Neural progenitor cell (in vitro differentiated cells): ENCODE measurements around the gene SWT1. TPM values are rescaled to one million over a fixed set of nuclear protein-coding genes. Genes with fewer than 3 reads are reported as not detected.

Experiments
- DNase-seq: peaks from one replicate; pipeline ENCODE4 v3.0.0-alpha.2; 2016; ENCODE audit warnings: low spot score
- H2AFZ ChIP-seq: fragments of 200-600 bp; sonication (generic); replicated peaks from 2 replicates; pipeline ENCODE4 v1.6.1; 2016; ENCODE audit warnings: antibody characterized with exemption
- H3F3A ChIP-seq: fragments of 200-600 bp; sonication (generic); 2 replicates; pipeline ENCODE4 v1.6.1; 2016; ENCODE audit warnings: antibody characterized with exemption, low read depth
- H3K27ac ChIP-seq: fragments of 200-600 bp; sonication (generic); 2 replicates; pipeline ENCODE4 v1.5.1; 2016; ENCODE audit warnings: mild to moderate bottlenecking
- H3K27me3 ChIP-seq: fragments of 200-600 bp; sonication (generic); 2 replicates; pipeline ENCODE4 v1.6.1; 2016; ENCODE audit warnings: mild to moderate bottlenecking, moderate library complexity
- H3K36me3 ChIP-seq: fragments of 200-600 bp; sonication (generic); 2 replicates; pipeline ENCODE4 v1.5.1; 2016
- H3K4me1 ChIP-seq: fragments of 200-600 bp; sonication (generic); 2 replicates; pipeline ENCODE4 v1.6.1; 2016; ENCODE audit warnings: mixed run types
- H3K4me2 ChIP-seq: fragments of 200-600 bp; sonication (generic); 2 replicates; pipeline ENCODE4 v1.6.1; 2016
- H3K4me3 ChIP-seq: fragments of 200-600 bp; sonication (generic); 2 replicates; pipeline ENCODE4 v1.5.1; 2016
- H3K79me2 ChIP-seq: fragments of 200-600 bp; sonication (generic); 2 replicates; pipeline ENCODE4 v1.6.1; 2016; ENCODE audit warnings: low read depth
- H3K9ac ChIP-seq: fragments of 200-600 bp; sonication (generic); 2 replicates; pipeline ENCODE4 v1.6.1; 2016
- H3K9me3 ChIP-seq: fragments of 200-600 bp; sonication (generic); 2 replicates; pipeline ENCODE4 v1.5.1; 2016; ENCODE audit warnings: low read depth
- H4K20me1 ChIP-seq: fragments of 200-600 bp; sonication (generic); 2 replicates; pipeline ENCODE4 v1.6.1; 2016; ENCODE audit warnings: low read depth
- H3K27ac Mint-ChIP-seq: 3 replicates; pipeline ENCODE4 v1.8.0; 2021; ENCODE audit warnings: mixed read lengths
- H3K27me3 Mint-ChIP-seq: 2 replicates; pipeline ENCODE4 v1.8.0; 2022; ENCODE audit warnings: low read depth, mild to moderate bottlenecking, inconsistent platforms, moderate library complexity, mixed read lengths; ENCODE audit not compliant: insufficient read depth
- H3K36me3 Mint-ChIP-seq: 3 replicates; pipeline ENCODE4 v1.8.0; 2021; ENCODE audit warnings: mixed read lengths
- H3K4me1 Mint-ChIP-seq: 3 replicates; pipeline ENCODE4 v1.8.0; 2021; ENCODE audit warnings: mixed read lengths
- H3K4me3 Mint-ChIP-seq: 3 replicates; pipeline ENCODE4 v1.8.0; 2021; ENCODE audit warnings: mild to moderate bottlenecking, moderate library complexity, mixed read lengths
- H3K9me3 Mint-ChIP-seq: 3 replicates; pipeline ENCODE4 v1.8.0; 2020; ENCODE audit warnings: mixed read lengths
- EZH2 ChIP-seq: fragments of 200-600 bp; sonication (generic); IDR thresholded peaks from 2 replicates; pipeline ENCODE4 v1.6.1; 2017; ENCODE audit warnings: antibody characterized with exemption, mild to moderate bottlenecking, moderate library complexity
- EZH2phosphoT487 ChIP-seq: fragments of 200-600 bp; sonication (generic); IDR thresholded peaks from 2 replicates; pipeline ENCODE4 v1.6.1; 2017; ENCODE audit warnings: antibody characterized with exemption
- total RNA-seq: library from RNA; depleted of rRNA; stranded (reverse); fragments of >200 nt; gene quantifications from 2 replicates; pipeline ENCODE4 v1.2.3, GENCODE V29; 2015; ENCODE audit warnings: low replicate concordance
- TF ChIP-seq, protein P1 (sequence below): fragments of 200-600 bp; sonication (generic); IDR thresholded peaks from 2 replicates; pipeline ENCODE4 v1.5.1; 2017; ENCODE audit warnings: antibody characterized with exemption, mild to moderate bottlenecking

Gene SWT1
- total RNA-seq, 1 donor from 2014 or later = 12.4 TPM

DNA sequence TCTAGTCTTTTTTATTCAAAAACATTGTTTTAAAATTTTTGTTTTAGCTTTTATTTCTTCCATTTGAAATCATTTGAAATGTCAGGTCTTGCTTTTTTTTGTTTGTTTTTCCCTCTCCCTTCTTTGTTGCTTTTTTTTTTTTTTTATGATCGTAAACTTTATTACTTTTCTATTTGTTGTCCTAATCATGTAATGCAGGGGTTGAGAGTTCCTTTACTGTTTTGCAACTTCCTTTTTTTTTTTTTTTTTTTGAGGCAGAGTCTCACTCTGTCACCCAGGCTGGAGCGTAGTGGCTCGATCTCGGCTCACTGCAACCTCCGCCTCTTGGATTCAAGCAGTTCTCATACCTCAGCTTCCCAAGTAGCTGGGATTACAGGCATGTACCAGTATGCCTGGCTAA, 135.3 kb downstream of the SWT1 start:
- H3K4me1 Mint-ChIP-seq = no peaks in the 10 kb centered on the region
- Histone ChIP-seq H3K36me3 (peaks cover 10% of the 10 kb centered on the region), H3K27me3 (no peaks in the 10 kb centered on the region), H3K4me1 (no peaks in the 10 kb centered on the region), H4K20me1 (peaks cover 3% of the 10 kb centered on the region), H3K27ac (no peak overlapping the region), H3F3A (peaks cover 31% of the 10 kb centered on the region), H3K79me2 (no peaks in the 10 kb centered on the region), H3K9ac (no peak overlapping the region), H3K4me2 (no peak overlapping the region), H2AFZ (no peak overlapping the region), H3K4me3 (no peak overlapping the region), H3K9me3 (no peaks in the 10 kb centered on the region)
- H3K27me3 Mint-ChIP-seq = peaks cover 2% of the 10 kb centered on the region
- H3K27ac Mint-ChIP-seq = no peak overlapping the region
- H3K9me3 Mint-ChIP-seq = peaks cover 3% of the 10 kb centered on the region
- peaks cover 21% of the 10 kb centered on the region for H3K36me3 Mint-ChIP-seq
- DNase-seq = no peak
- no peak overlapping the region for H3K4me3 Mint-ChIP-seq
- TF ChIP-seq EZH2 (no peak), EZH2phosphoT487 (no peak)
- TF ChIP-seq, protein P1, sequence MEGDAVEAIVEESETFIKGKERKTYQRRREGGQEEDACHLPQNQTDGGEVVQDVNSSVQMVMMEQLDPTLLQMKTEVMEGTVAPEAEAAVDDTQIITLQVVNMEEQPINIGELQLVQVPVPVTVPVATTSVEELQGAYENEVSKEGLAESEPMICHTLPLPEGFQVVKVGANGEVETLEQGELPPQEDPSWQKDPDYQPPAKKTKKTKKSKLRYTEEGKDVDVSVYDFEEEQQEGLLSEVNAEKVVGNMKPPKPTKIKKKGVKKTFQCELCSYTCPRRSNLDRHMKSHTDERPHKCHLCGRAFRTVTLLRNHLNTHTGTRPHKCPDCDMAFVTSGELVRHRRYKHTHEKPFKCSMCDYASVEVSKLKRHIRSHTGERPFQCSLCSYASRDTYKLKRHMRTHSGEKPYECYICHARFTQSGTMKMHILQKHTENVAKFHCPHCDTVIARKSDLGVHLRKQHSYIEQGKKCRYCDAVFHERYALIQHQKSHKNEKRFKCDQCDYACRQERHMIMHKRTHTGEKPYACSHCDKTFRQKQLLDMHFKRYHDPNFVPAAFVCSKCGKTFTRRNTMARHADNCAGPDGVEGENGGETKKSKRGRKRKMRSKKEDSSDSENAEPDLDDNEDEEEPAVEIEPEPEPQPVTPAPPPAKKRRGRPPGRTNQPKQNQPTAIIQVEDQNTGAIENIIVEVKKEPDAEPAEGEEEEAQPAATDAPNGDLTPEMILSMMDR = no peak

- no peak overlapping the region for H3K9ac ChIP-seq
- DNase-seq = no peak
- no peaks in the 10 kb centered on the region for H3K27me3 ChIP-seq
- Mint-ChIP-seq H3K9me3 (peaks cover 3% of the 10 kb centered on the region), H3K4me3 (no peak overlapping the region), H3K36me3 (peaks cover 29% of the 10 kb centered on the region), H3K27ac (no peak overlapping the region), H3K27me3 (peaks cover 2% of the 10 kb centered on the region), H3K4me1 (no peaks in the 10 kb centered on the region)
- no peaks in the 10 kb centered on the region for H3K79me2 ChIP-seq
- no peak overlapping the region for H2AFZ ChIP-seq
- no peaks in the 10 kb centered on the region for H3K4me1 ChIP-seq
- H3F3A ChIP-seq = peaks cover 39% of the 10 kb centered on the region
- H3K9me3 ChIP-seq = no peaks in the 10 kb centered on the region
- H3K27ac ChIP-seq = no peak overlapping the region
- no peak overlapping the region for H3K4me3 ChIP-seq
- TF ChIP-seq EZH2phosphoT487 (no peak), EZH2 (no peak)
- TF ChIP-seq, protein P1 = no peak
- H4K20me1 ChIP-seq = peaks cover 6% of the 10 kb centered on the region
- H3K4me2 ChIP-seq = no peak overlapping the region
- peaks cover 16% of the 10 kb centered on the region for H3K36me3 ChIP-seq
Measured at GRCh38 chr1:185293967-185294542, 137.1 kb downstream of the SWT1 start.

- Histone ChIP-seq H3K27ac (no peak overlapping the region), H3K4me1 (no peaks in the 10 kb centered on the region), H3K9me3 (no peaks in the 10 kb centered on the region), H3K4me3 (no peak overlapping the region), H3K4me2 (no peak overlapping the region), H3K27me3 (no peaks in the 10 kb centered on the region), H3K36me3 (peaks cover 25% of the 10 kb centered on the region), H3F3A (peaks cover 42% of the 10 kb centered on the region), H3K9ac (no peak overlapping the region), H2AFZ (no peak overlapping the region), H4K20me1 (peaks cover 6% of the 10 kb centered on the region), H3K79me2 (no peaks in the 10 kb centered on the region)
- Mint-ChIP-seq H3K27ac (no peak overlapping the region), H3K4me3 (no peak overlapping the region), H3K27me3 (no peaks in the 10 kb centered on the region), H3K9me3 (no peaks in the 10 kb centered on the region), H3K4me1 (no peaks in the 10 kb centered on the region), H3K36me3 (peaks cover 28% of the 10 kb centered on the region)
- TF ChIP-seq EZH2phosphoT487 = no peak
- TF ChIP-seq, protein P1 = no peak
- no peak for TF ChIP-seq EZH2
- no peak for DNase-seq
Measured at GRCh38 chr1:185295091-185295490, 138.1 kb downstream of the SWT1 start.
